ENCODE data around the gene ANKRD30B. TPM values are rescaled to one million over a fixed set of nuclear protein-coding genes. Genes with fewer than 3 reads are reported as not detected.
"Not testable (repeated sequence)": the region's sequence is repeated elsewhere in the genome, so short reads cannot be mapped to it uniquely, and the experiment has no call there.

Gene ANKRD30B
- total RNA-seq, 4 donors from 2014 or later = 0.94 to 2.5 TPM; not detected in 2

- peak in 2 of 3 donors; percentile 47 to 48 for DNase-seq
- no peak overlapping the region for H3K27ac ChIP-seq
- no peaks in the 10 kb centered on the region for H3K36me3 ChIP-seq
- no peaks in the 10 kb centered on the region for H3K9me3 ChIP-seq
- no peak for TF ChIP-seq CTCF (IDR thresholded peaks at IDR 0.05)
- no peak for TF ChIP-seq POLR2A (IDR thresholded peaks at IDR 0.05)
- H3K4me1 ChIP-seq = no peaks in the 10 kb centered on the region
- peak overlapping the region in 1 of 4 donors; percentile 21 for H3K4me3 ChIP-seq
- no peaks in the 10 kb centered on the region for H3K27me3 ChIP-seq
Observed at GRCh38 chr18:14781671-14782070, 33.7 kb downstream of the ANKRD30B start.

- Histone ChIP-seq H3K4me1 (no peaks in the 10 kb centered on the region), H3K9me3 (no peaks in the 10 kb centered on the region), H3K27me3 (no peaks in the 10 kb centered on the region), H3K4me3 (no peak overlapping the region), H3K27ac (no peak overlapping the region), H3K36me3 (no peaks in the 10 kb centered on the region)
- no peak for DNase-seq
- TF ChIP-seq POLR2A (IDR thresholded peaks at IDR 0.05) = no peak
- no peak for TF ChIP-seq CTCF (IDR thresholded peaks at IDR 0.05)
Observed at GRCh38 chr18:14784133-14784532, 36.2 kb downstream of the ANKRD30B start.

GRCh38 chr18:14796876-14797275 lies 48.9 kb downstream of the ANKRD30B start:
- not testable (repeated sequence) for H3K36me3 ChIP-seq, H3K4me3 ChIP-seq, H3K27me3 ChIP-seq, DNase-seq, H3K4me1 ChIP-seq, H3K27ac ChIP-seq, H3K9me3 ChIP-seq

GRCh38 chr18:14797969-14798764 lies 50.2 kb downstream of the ANKRD30B start:
- H3K9me3 ChIP-seq, H3K4me3 ChIP-seq, H3K4me1 ChIP-seq, DNase-seq, H3K27me3 ChIP-seq, H3K36me3 ChIP-seq, H3K27ac ChIP-seq: not testable (repeated sequence)

- not testable (repeated sequence) for DNase-seq, H3K27me3 ChIP-seq, H3K4me1 ChIP-seq, H3K36me3 ChIP-seq, H3K4me3 ChIP-seq, H3K9me3 ChIP-seq, H3K27ac ChIP-seq
Observed at GRCh38 chr18:14811081-14811480, 63.1 kb downstream of the ANKRD30B start.

- H3K27me3 ChIP-seq, H3K36me3 ChIP-seq, H3K9me3 ChIP-seq, H3K4me1 ChIP-seq, H3K27ac ChIP-seq, H3K4me3 ChIP-seq, DNase-seq: not testable (repeated sequence)
Observed at GRCh38 chr18:14826972-14827632, 79.1 kb downstream of the ANKRD30B start.

- H3K27ac ChIP-seq, DNase-seq, H3K27me3 ChIP-seq, H3K36me3 ChIP-seq, H3K4me1 ChIP-seq, H3K4me3 ChIP-seq, H3K9me3 ChIP-seq: not testable (repeated sequence)
Observed at GRCh38 chr18:14841607-14842006, 93.6 kb downstream of the ANKRD30B start.

- H3K4me3 ChIP-seq = not testable (repeated sequence)
Observed at GRCh38 chr18:14851533-14851932, 103.6 kb downstream of the ANKRD30B start.

GRCh38 chr18:14855634-14856033 lies 107.7 kb downstream of the ANKRD30B start:
- not testable (repeated sequence) for H3K27ac ChIP-seq, H3K27me3 ChIP-seq, H3K4me3 ChIP-seq, H3K4me1 ChIP-seq, DNase-seq, H3K9me3 ChIP-seq, H3K36me3 ChIP-seq

More at GRCh38 chr18:14851533-14851932, 103.6 kb downstream of the ANKRD30B start:
- H3K36me3 ChIP-seq, H3K4me1 ChIP-seq, H3K27me3 ChIP-seq, H3K27ac ChIP-seq, DNase-seq, H3K9me3 ChIP-seq: not testable (repeated sequence)

- not testable (repeated sequence) for DNase-seq
Observed at GRCh38 chr18:14856256-14856655, 108.3 kb downstream of the ANKRD30B start.

GRCh38 chr18:14858514-14858913 lies 110.5 kb downstream of the ANKRD30B start:
- H3K27me3 ChIP-seq, H3K4me3 ChIP-seq, H3K9me3 ChIP-seq, H3K36me3 ChIP-seq, DNase-seq, H3K27ac ChIP-seq, H3K4me1 ChIP-seq: not testable (repeated sequence)

More at GRCh38 chr18:14856256-14856655, 108.3 kb downstream of the ANKRD30B start:
- not testable (repeated sequence) for H3K27me3 ChIP-seq, H3K36me3 ChIP-seq, H3K4me1 ChIP-seq, H3K4me3 ChIP-seq, H3K9me3 ChIP-seq, H3K27ac ChIP-seq

GRCh38 chr18:14859995-14860394 lies 112.0 kb downstream of the ANKRD30B start:
- H3K4me3 ChIP-seq, H3K4me1 ChIP-seq, DNase-seq: not testable (repeated sequence)

GRCh38 chr18:14866426-14866825 lies 118.5 kb downstream of the ANKRD30B start:
- not testable (repeated sequence) for DNase-seq, H3K4me3 ChIP-seq, H3K4me1 ChIP-seq

More at GRCh38 chr18:14859995-14860394, 112.0 kb downstream of the ANKRD30B start:
- H3K27me3 ChIP-seq, H3K9me3 ChIP-seq, H3K27ac ChIP-seq, H3K36me3 ChIP-seq: not testable (repeated sequence)

More at GRCh38 chr18:14866426-14866825, 118.5 kb downstream of the ANKRD30B start:
- H3K27ac ChIP-seq, H3K9me3 ChIP-seq, H3K27me3 ChIP-seq, H3K36me3 ChIP-seq: not testable (repeated sequence)

All from Peyer's patch (tissue), 4 donors.